Liver (tissue), 9 donors: ENCODE measurements around the gene FAM170B. TPM values are rescaled to one million over a fixed set of nuclear protein-coding genes. Genes with fewer than 3 reads are reported as not detected.

ENCODE experiments used
- DNase-seq: peaks from one replicate; pipeline ENCODE4 v3.0.0-alpha.2; 2017; ENCODE audit warnings: low spot score
- H3K27ac ChIP-seq, 2 donors: one replicate each; pipeline ENCODE4 v1.7.0; 2013; ENCODE audit warnings: inconsistent platforms in 2 of 2, low read length in 2 of 2, control low read depth in 1 of 2, low read depth in 1 of 2, mild to moderate bottlenecking in 1 of 2
- H3K27me3 ChIP-seq, 4 donors: one replicate each; pipeline versions ENCODE4 v1.6.1 to v1.7.0; 2013; ENCODE audit warnings: low read length in 3 of 4, inconsistent platforms in 1 of 4, mild to moderate bottlenecking in 1 of 4, moderate library complexity in 1 of 4; ENCODE audit not compliant: control insufficient read depth in 4 of 4, insufficient read depth in 4 of 4
- H3K36me3 ChIP-seq, 4 donors: one replicate each; pipeline versions ENCODE4 v1.6.1 to v1.7.0; 2013; ENCODE audit warnings: low read length in 3 of 4, mild to moderate bottlenecking in 3 of 4, low read depth in 1 of 4, moderate library complexity in 1 of 4; ENCODE audit not compliant: control insufficient read depth in 4 of 4, insufficient read depth in 3 of 4
- H3K4me1 ChIP-seq, 4 donors: one replicate each; pipeline versions ENCODE4 v1.6.1 to v1.7.0; 2013; ENCODE audit warnings: low read length in 3 of 4, mild to moderate bottlenecking in 3 of 4, moderate library complexity in 1 of 4; ENCODE audit not compliant: control insufficient read depth in 4 of 4, insufficient read depth in 4 of 4
- H3K4me3 ChIP-seq, 3 donors: one replicate each; pipeline versions ENCODE4 v1.6.1 to v1.7.0; 2013; ENCODE audit warnings: low read length in 3 of 3, control low read depth in 1 of 3, low read depth in 1 of 3, mild to moderate bottlenecking in 1 of 3
- H3K9ac ChIP-seq, 2 donors: one replicate each; pipeline ENCODE4 v1.7.0; 2013; ENCODE audit warnings: low read length in 2 of 2, mild to moderate bottlenecking in 2 of 2, moderate library complexity in 2 of 2, control low read depth in 1 of 2, low read depth in 1 of 2
- H3K9me3 ChIP-seq, 4 donors: one replicate each; pipeline versions ENCODE4 v1.6.1 to v1.7.0; 2013; ENCODE audit warnings: low read length in 3 of 4; ENCODE audit not compliant: control insufficient read depth in 4 of 4
- CTCF ChIP-seq: fragments of 150-350 bp; IDR thresholded peaks from 2 replicates; pipeline ENCODE4 v1.5.1; 2017; ENCODE audit warnings: improper control_type of control experiment, low read depth, low read length; ENCODE audit not compliant: missing input control
- EGR1 ChIP-seq, 2 donors: IDR thresholded peaks; 2 replicates each; pipeline ENCODE4 v1.6.1; 2016 to 2018; ENCODE audit warnings: antibody characterized with exemption in 2 of 2, low read depth in 2 of 2
- FOXA2 ChIP-seq: IDR thresholded peaks from 2 replicates; pipeline ENCODE4 v1.6.1; 2016; ENCODE audit warnings: antibody characterized with exemption
- GABPA ChIP-seq, 2 donors: IDR thresholded peaks in 1 of 2; conservative IDR thresholded peaks in 1 of 2; 2 replicates each; pipeline ENCODE4 v1.6.1; 2016; ENCODE audit warnings: antibody characterized with exemption in 2 of 2, mild to moderate bottlenecking in 1 of 2, moderate library complexity in 1 of 2
- HNF4A ChIP-seq, 2 donors: conservative IDR thresholded peaks; 2 replicates each; pipeline ENCODE4 v1.6.1; 2016; ENCODE audit warnings: antibody characterized with exemption in 2 of 2, mild to moderate bottlenecking in 2 of 2
- HNF4G ChIP-seq: IDR thresholded peaks from 2 replicates; pipeline ENCODE4 v1.6.1; 2016; ENCODE audit warnings: antibody characterized with exemption
- JUND ChIP-seq, 2 donors: IDR thresholded peaks; 2 replicates each; pipeline ENCODE4 v1.6.1; 2016; ENCODE audit warnings: antibody characterized with exemption in 2 of 2
- MAX ChIP-seq: IDR thresholded peaks from 2 replicates; pipeline ENCODE4 v1.6.1; 2016; ENCODE audit warnings: antibody characterized with exemption
- NR2F2 ChIP-seq: IDR thresholded peaks from 2 replicates; pipeline ENCODE4 v1.6.1; 2016; ENCODE audit warnings: antibody characterized with exemption
- RAD21 ChIP-seq, 2 donors: IDR thresholded peaks; 2 replicates each; pipeline ENCODE4 v1.6.1; 2016; ENCODE audit warnings: antibody characterized with exemption in 2 of 2, mild to moderate bottlenecking in 2 of 2
- REST ChIP-seq: IDR thresholded peaks from 2 replicates; pipeline ENCODE4 v1.6.1; 2016; ENCODE audit warnings: antibody characterized with exemption, mild to moderate bottlenecking
- RXRA ChIP-seq, 2 donors: IDR thresholded peaks; 2 replicates each; pipeline ENCODE4 v1.6.1; 2017 to 2018; ENCODE audit warnings: antibody characterized with exemption in 2 of 2, mild to moderate bottlenecking in 1 of 2
- TAF1 ChIP-seq: conservative IDR thresholded peaks from 2 replicates; pipeline ENCODE4 v1.6.1; 2016; ENCODE audit warnings: antibody characterized with exemption, mild to moderate bottlenecking
- YY1 ChIP-seq: IDR thresholded peaks from 2 replicates; pipeline ENCODE4 v1.6.1; 2016; ENCODE audit warnings: antibody characterized with exemption, mild to moderate bottlenecking
- ZBTB33 ChIP-seq: IDR thresholded peaks from 2 replicates; pipeline ENCODE4 v1.6.1; 2016; ENCODE audit warnings: antibody characterized with exemption
- WGBS: extraction: QIAGEN DNeasy Blood & Tissue Kit; methylation state at CpG from one replicate; pipeline ENCODE4 v1.1.7; 2013; 5-methylcytosine and 5-hydroxymethylcytosine counted together
- polyA plus RNA-seq, 2 donors: library from polyadenylated mRNA; stranded (reverse) in 1 of 2; unstranded in 1 of 2; fragments of 200-250 nt in 1 of 2; fragments of >200 nt in 1 of 2; fragmentation: Nextera tagmentation in 1 of 2; extraction: Ambion mirVana in 1 of 2; gene quantifications; one replicate each; pipeline versions ENCODE4 v1.2.1 to v1.2.3, GENCODE V29; 2013 to 2015
- total RNA-seq, 2 donors: library from RNA; depleted of rRNA; stranded (reverse); fragments of >200 nt; gene quantifications; one replicate each; pipeline ENCODE4 v1.2.3, GENCODE V29; 2014
- TF ChIP-seq, protein P1 (sequence below): IDR thresholded peaks from 2 replicates; pipeline ENCODE4 v1.6.1; 2016; ENCODE audit warnings: antibody characterized with exemption
- donor health status: healthy.
- donor health status: healthy.
- donor health status: healthy.
- donor health status: healthy.
- donor health status: healthy.

FAM170B gene
- total and polyA plus RNA-seq, 4 donors: not detected

DNA sequence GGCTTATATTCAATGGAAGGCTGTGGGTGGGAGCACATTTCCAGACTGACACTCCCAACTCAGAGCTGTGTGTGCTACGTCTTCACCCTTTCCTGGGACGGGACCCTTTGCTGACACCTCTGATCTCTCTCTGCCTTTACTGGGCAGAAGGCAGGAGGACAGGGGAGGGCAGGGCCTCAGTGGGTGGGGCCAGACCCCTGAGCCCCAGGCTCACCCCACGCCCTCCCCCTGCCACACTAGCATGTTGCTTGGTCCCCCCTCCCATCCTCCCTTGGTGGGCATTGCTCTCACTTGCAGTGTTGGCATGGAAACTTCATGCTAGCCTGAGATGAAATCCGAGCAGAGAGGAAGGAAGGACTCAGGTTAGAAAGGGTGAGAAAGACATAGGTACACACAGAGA, 36.0 kb upstream of the FAM170B start (continued):
- TF ChIP-seq, protein P1, sequence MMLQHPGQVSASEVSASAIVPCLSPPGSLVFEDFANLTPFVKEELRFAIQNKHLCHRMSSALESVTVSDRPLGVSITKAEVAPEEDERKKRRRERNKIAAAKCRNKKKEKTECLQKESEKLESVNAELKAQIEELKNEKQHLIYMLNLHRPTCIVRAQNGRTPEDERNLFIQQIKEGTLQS: no peak
- no peak for TF ChIP-seq NR2F2

DNA sequence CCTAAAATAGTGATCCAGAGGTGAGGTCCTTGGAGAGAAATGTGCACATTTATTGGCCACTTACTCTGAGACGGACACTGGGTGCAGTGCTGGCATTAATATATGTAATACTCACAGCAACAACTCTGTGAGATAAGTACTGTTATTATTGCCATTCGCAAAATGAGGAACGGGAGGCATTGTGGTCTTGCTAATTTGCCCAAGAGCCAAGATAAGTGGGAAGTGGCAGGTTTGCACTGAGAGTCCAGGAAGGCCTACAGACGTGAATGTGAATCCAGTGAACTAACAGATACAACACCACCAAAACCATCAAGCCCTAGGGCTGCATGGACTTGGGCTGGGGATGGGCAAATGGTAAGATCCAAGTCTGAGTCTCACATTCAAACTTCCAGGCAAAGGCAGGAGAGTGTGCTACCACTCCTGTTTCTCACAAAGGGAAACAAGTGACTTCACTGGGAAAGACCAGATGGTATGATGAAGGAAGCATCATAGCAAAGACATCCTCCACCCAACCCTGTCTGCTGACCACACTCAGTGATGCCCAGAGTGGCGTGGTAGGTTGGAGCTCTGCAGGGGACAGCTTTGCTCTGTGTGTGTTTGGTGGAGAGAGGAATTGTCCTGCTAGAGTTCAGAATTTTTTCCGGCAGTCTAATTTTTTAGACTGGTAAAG, 35.1 kb upstream of the FAM170B start:
- Histone ChIP-seq H3K4me3 (no peak overlapping the region), H3K4me1 (no peaks in the 10 kb centered on the region), H3K27ac (no peak overlapping the region), H3K36me3 (no peaks in the 10 kb centered on the region), H3K9me3 (no peaks in the 10 kb centered on the region), H3K27me3 (no peaks in the 10 kb centered on the region), H3K9ac (no peak overlapping the region)
- WGBS: 86% methylated on average over 6 of the region's 6 CpGs
- TF ChIP-seq CTCF (no peak), RAD21 (IDR thresholded peaks at IDR 0.05) (no peak), YY1 (no peak), NR2F2 (no peak), ZBTB33 (no peak), FOXA2 (no peak), EGR1 (IDR thresholded peaks at IDR 0.05; ENCODE audit: low read depth in 2 of 2) (no peak), JUND (IDR thresholded peaks at IDR 0.05) (no peak), TAF1 (no peak), HNF4A (conservative IDR thresholded peaks at IDR 0.05) (no peak), MAX (no peak), GABPA (IDR thresholded peaks at IDR 0.05 in 1 of 2, conservative IDR thresholded peaks at IDR 0.05 in 1 of 2) (no peak), HNF4G (no peak), REST (no peak), RXRA (IDR thresholded peaks at IDR 0.05) (no peak)
- TF ChIP-seq, protein P1: no peak
- peak; percentile 22 for DNase-seq
